ENCODE results near the gene C8G.
A peak's percentile ranks its signal among the peaks of the same experiment; 100 is the strongest.

Gene C8G

DNA sequence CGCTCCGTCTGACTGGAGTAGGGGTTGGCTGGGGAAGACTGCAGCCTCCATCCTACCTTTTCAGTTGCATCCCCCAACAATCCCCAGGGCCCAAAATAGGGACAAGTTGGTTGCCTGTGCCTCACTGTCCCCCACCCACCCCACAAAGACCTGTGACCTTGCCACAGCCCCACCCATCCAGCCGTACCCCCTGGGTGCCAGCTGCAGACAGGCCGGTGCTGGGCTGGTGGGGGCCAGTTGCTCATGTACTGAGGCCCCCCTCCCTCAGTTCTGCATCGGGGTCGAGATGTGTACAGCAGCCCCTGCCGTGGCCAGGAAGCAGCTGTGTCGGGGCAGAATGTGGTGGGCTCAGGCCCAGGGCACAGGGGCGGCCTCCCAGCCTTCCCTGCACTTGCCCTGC, 38.1 kb downstream of the C8G start:
- no peak for DNase-seq (ENCODE audit: low spot score)

- DNase-seq (ENCODE audit: low spot score) = no peak
Observed at GRCh38 chr9:136983656-136984314, 38.7 kb downstream of the C8G start.

- DNase-seq (ENCODE audit: low spot score) = no peak
Observed at GRCh38 chr9:136984464-136985026, 39.5 kb downstream of the C8G start.

DNA sequence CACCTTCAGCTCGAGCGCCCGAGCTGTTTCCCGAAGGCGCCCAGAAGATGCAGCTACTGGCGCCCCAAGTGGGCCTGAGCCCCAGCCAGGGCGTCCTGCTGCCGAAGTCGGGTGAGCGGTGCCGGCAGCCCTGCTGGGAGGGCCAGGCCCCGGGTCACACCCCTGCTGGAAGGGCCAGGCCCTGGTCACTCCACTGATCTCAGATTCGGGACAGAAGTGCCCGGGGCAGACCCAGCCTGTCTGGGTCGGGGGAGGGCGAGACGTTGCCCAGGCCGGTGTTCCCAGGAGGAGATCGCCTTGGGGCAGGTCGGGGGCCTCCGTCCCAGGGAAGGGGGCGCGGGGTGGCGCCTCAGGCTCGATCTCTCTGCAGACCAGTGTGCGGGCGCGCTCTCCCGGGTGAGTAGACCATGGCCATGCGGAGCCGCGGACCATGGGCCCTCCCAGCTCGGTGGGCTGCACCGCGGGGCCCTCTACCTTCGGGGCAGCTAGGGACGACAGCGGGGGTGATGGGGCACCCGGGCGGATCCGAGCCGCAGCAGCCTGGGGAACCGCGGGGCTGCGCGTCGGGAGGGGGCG, 40.1 kb downstream of the C8G start:
- no peak for DNase-seq (ENCODE audit: low spot score)

DNA sequence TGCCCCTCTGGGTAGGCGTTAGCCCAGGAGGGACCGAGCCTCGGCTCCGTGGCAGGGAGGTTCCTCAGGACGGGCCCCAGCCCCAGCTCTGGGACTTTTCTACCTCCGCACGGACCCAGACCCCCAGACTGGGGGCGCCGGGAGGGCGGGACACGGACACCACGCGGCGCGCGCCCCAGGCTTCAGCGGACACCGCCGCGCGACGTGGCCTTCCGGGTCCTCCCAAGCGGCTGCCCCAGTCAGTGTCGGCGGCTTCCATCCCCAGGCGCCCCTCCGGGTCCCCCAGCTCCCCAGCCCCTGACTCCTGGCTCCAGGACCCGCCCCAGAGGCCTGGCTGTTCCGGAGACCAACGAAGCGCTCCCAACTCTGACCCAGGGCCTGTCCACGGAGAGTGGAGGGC, 40.8 kb downstream of the C8G start:
- DNase-seq (ENCODE audit: low spot score) = no peak

GRCh38 chr9:136988872-136989271, 43.8 kb downstream of the C8G start:
- DNase-seq (ENCODE audit: low spot score) = no peak

- DNase-seq (ENCODE audit: low spot score) = no peak
Observed at GRCh38 chr9:136990242-136990911, 45.3 kb downstream of the C8G start.

- DNase-seq (ENCODE audit: low spot score) = peak; percentile 91
Observed at GRCh38 chr9:136991993-136992818, 47.2 kb downstream of the C8G start, which contains the start of gene PAXX. Gene PAXX, plus strand, starts transcription at chr9:136992422. Its CDS starts 22 bp downstream, at chr9:136992444.

GRCh38 chr9:136992819-136993369, 47.9 kb downstream of the C8G start:
- DNase-seq (ENCODE audit: low spot score) = no peak

DNA sequence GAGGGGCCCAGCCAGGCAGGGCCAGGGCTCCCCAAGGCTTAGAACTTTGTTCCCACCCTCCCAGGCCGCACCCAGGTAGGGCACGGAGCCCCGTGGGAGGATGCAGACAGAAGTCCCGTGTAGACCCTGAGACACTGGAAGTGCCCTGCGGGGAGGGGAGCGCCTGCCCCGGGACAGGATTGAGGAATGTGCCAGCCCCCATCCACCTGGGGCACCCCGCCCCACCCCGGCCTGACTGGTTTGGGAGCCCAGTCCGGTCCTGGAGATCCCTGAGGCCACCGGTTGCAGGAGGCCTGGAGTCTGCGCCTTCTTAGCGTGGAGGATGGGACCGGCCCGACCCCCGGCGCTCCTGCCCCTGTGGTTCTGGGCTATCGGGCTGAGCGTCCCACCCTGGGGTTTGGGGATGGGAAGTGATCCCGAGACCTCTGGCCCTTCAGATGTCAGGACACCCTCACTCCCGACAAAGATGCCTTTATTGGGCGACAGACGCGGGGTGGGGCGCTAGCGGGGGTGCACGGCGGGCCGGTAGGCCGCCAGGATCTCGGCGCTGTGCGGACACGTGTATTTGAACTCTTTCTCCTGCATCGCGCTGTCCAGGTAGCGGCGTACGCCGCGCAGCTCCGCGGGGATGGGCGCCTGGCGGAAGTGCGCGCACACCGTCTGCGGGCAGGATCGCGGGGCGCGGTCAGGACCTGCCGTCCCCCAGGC, 49.3 kb downstream of the C8G start:
- DNase-seq (ENCODE audit: low spot score) = no peak

DNA sequence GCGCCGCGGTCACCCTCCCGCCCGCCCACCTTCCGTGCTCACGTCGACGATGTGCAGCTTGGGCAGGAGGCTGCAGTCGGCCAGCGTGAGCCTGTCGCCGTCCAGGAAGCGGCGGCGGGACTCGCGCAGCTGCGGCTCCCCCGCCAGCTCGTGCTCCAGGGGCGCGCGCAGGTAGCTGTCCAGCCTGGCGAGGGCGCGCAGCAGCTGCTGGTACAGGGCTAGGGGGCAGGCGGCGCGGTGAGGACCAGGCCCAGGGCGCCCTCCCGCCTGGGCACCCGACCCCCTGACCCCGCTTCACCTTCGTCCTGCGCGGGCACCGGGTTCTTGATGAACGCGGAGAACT, 49.8 kb downstream of the C8G start:
- no peak for DNase-seq (ENCODE audit: low spot score)

- DNase-seq (ENCODE audit: low spot score) = no peak
Observed at GRCh38 chr9:136995362-136995761, 50.3 kb downstream of the C8G start.

DNA sequence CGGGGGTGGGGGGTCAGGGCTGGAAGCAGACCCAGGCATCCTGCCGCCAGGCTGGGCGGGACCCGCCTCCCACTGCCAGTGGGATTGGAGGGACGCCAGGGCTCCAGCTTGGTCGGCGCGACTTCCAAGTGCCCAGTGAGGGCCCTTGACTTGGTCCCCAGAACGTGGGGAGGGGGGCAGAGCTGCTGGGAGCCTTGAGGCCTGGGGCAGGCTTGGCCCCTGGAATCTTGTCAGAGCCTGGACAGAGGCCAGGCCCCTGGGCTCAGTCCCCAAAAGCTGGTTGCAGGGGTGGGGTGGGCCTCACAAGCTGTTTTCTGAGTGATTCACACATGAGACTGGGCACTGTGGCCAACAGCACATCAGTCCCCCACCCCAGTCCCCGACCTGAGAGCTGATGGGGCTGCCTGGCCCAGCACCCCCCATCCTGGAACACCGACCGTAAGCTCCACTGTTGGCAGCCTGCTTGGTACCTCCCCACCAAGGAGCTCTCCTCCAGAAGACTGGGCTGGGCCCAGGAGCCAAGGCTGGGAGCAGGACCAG, 50.8 kb downstream of the C8G start:
- no peak for DNase-seq (ENCODE audit: low spot score)
